Small intestine (tissue), 7 donors: ENCODE data around the gene SCYGR1. TPM values are rescaled to one million over a fixed set of nuclear protein-coding genes. Genes with fewer than 3 reads are reported as not detected.
"Not testable (repeated sequence)": the region's sequence is repeated elsewhere in the genome, so short reads cannot be mapped to it uniquely, and the experiment has no call there.

Source experiments
- DNase-seq, 2 donors: peaks; one replicate each; pipeline versions ENCODE4 v3.0.0 to v3.0.0-alpha.2; 2013
- FAIRE-seq: peaks from 2 replicates; lab custom pipeline; 2012; peaks lifted over from hg19 to GRCh38; lab: Jason Lieb, UNC
- H3K27ac ChIP-seq, 3 donors: one replicate each; pipeline ENCODE4 v1.5.1; 2013; ENCODE audit warnings: low read length in 2 of 3, mild to moderate bottlenecking in 2 of 3, control low read depth in 1 of 3, inconsistent platforms in 1 of 3, low read depth in 1 of 3, moderate library complexity in 1 of 3
- H3K27me3 ChIP-seq, 3 donors: one replicate each; pipeline ENCODE4 v1.6.1; 2013; ENCODE audit warnings: low read length in 3 of 3, inconsistent platforms in 1 of 3; ENCODE audit not compliant: control insufficient read depth in 3 of 3, insufficient read depth in 3 of 3
- H3K36me3 ChIP-seq, 3 donors: one replicate each; pipeline ENCODE4 v1.6.1; 2013; ENCODE audit warnings: low read length in 3 of 3, inconsistent platforms in 1 of 3, low read depth in 1 of 3, mild to moderate bottlenecking in 1 of 3, moderate library complexity in 1 of 3; ENCODE audit not compliant: control insufficient read depth in 3 of 3, insufficient read depth in 2 of 3
- H3K4me1 ChIP-seq, 3 donors: one replicate each; pipeline ENCODE4 v1.6.1; 2013; ENCODE audit warnings: low read length in 2 of 3, inconsistent platforms in 1 of 3, low read depth in 1 of 3, mild to moderate bottlenecking in 1 of 3, moderate library complexity in 1 of 3; ENCODE audit not compliant: control insufficient read depth in 3 of 3, insufficient read depth in 2 of 3
- H3K4me3 ChIP-seq, 3 donors: one replicate each; pipeline ENCODE4 v1.5.1; 2013; ENCODE audit warnings: low read length in 3 of 3, control low read depth in 1 of 3, inconsistent platforms in 1 of 3, low read depth in 1 of 3, mild to moderate bottlenecking in 1 of 3, moderate library complexity in 1 of 3
- H3K9me3 ChIP-seq, 2 donors: one replicate each; pipeline ENCODE4 v1.6.1; 2013; ENCODE audit warnings: low read depth in 1 of 2, low read length in 1 of 2; ENCODE audit not compliant: control insufficient read depth in 2 of 2, insufficient read depth in 1 of 2
- WGBS, 3 donors: extraction: QIAGEN DNeasy Blood & Tissue Kit; methylation state at CpG; one replicate each; pipeline ENCODE4 v1.1.7; 2013; 5-methylcytosine and 5-hydroxymethylcytosine counted together
- polyA plus RNA-seq, 4 donors: library from polyadenylated mRNA; stranded (reverse) in 3 of 4; unstranded in 1 of 4; fragments of 200-250 nt in 3 of 4; fragments of 120-200 nt in 1 of 4; gene quantifications; one replicate each; pipeline versions ENCODE4 v1.2.1 to v1.2.3, GENCODE V29; 2013
- donor health status: healthy with polysubstance abuse.
- donor health status: control.
- donor health status: control.
- donor health status: Bipolar disorder and iron deficiency.
- donor health status: healthy.

SCYGR1 gene
- polyA plus RNA-seq, 4 donors, result not detected

DNA sequence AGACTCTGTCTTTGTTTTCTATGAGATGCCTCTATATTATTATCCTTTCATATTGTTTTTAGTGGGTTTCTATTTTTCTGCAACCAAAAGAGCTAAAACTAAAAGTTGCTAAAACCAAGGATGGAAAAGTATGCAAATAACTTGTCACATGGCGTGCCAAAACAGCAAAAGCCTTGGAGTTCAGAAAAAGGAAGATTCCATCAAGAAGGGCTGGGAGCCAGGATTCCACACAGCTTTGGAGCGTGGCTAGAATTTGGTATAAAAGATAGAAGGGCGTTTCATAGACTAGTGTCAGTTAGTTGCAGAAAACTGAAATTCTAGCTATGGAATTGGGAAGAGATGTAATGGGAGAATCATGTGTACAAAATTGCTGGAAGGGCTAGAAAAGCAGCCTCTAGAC lies 4.1 kb downstream of the SCYGR1 start:
- Histone ChIP-seq H3K4me3 (peak overlapping the region in 1 of 3 donors; percentile 17), H3K27me3 (no peaks in the 10 kb centered on the region), H3K27ac (peak overlapping the region in 1 of 3 donors; percentile 72), H3K4me1 (peaks cover 3 to 23% (median 5%) of the 10 kb centered on the region in 3 donors), H3K36me3 (no peaks in the 10 kb centered on the region), H3K9me3 (no peaks in the 10 kb centered on the region)
- no peak for FAIRE-seq
- 64 to 79% (median 76%) methylated on average over 3 of the region's 3 CpGs for WGBS, 3 donors
- DNase-seq, result no peak

DNA sequence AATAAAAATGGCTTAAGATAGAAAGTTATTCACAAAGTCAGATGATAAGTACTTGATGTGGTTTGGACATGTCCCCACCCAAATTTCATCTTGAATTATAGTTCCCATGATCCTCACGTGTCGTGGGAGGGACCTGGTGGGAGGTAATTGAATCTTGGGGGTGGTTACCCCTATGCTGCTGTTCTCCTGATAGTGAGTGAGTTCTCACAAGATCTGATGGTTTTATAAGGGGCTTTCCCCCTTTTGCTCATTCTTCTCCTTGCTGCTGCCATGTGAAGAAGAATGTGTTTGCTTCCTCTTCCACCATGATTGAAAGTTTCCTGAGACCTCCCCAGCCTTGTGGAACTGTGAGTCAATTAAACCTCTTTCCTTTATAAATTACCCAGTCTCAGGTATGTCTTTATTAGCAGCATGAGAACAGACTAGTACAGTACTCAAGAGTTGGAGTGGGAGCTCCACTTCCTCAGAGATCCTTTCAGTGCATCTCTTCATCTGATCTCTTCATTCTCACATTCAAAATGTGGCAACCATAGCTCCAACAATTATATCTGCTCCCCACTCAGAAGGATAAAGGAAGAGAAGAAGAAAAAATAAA lies 5.4 kb downstream of the SCYGR1 start:
- not testable (repeated sequence) for H3K9me3 ChIP-seq, H3K4me3 ChIP-seq, H3K27ac ChIP-seq, H3K36me3 ChIP-seq, DNase-seq, FAIRE-seq, H3K27me3 ChIP-seq
- H3K4me1 ChIP-seq, result peaks cover 3 to 23% (median 5%) of the 10 kb centered on the region in 3 donors
- WGBS, 3 donors, result 75 to 93% (median 91%) methylated on average over 2 of the region's 2 CpGs

DNA sequence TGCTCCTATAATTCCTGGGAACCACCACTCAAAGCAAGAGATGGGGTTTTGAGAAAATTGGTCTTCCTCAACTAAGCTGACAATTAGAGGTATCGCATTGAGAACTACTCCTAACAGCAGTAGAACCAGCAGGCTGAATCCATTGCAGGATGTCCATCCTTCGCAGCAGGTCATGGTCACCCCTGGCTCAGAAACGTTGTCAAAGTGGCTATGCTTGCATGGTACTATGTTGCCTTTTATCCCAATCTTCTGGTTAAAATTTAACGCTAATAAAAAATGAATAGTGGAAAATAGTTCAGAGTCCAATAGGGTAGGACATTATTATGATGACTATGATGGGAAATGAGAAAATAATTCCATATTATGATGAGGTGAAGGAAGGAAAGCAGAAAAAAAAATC lies 8.7 kb downstream of the SCYGR1 start, which contains the start of gene TM4SF20:
Gene TM4SF20 (minus strand): TSS at position 212 of the 400 bp plus-strand sequence. CDS start 38 bp downstream, at position 174.
- Histone ChIP-seq H3K27ac (peak within 1 kb of the TSS; percentile 16 to 84 (median 81)), H3K9me3 (no peaks in the 10 kb centered on the region), H3K36me3 (no peaks in the 10 kb centered on the region), H3K4me1 (peaks cover 2 to 8% (median 3%) of the 10 kb centered on the region in 3 donors), H3K27me3 (no peaks in the 10 kb centered on the region), H3K4me3 (peak within 1 kb of the TSS in 2 of 3 donors; percentile 57 to 63)
- DNase-seq, result peak; percentile 61 to 81
- FAIRE-seq, result peak; percentile 97
- WGBS, 3 donors, result 21 to 60% (median 39%) methylated on average over 4 of the region's 4 CpGs

DNA sequence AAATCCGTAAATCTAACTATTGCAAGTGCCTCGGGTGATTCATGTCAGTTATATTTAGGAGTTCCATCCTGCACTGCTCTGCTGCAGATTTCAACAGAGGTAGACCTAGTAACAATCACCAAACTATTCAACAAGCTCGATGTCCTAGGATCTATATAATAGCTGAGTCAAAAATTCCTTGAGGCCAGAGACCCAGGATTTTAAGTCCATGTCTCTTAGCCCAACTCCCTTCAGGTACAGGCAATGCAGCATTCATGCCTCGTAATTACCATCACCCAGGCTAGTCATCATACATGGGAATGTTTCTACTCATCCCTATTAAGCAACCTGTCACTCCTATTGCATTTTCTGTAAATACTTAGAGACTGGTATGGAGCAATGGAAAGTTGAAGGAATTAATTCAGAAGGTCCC lies 9.4 kb downstream of the SCYGR1 start:
- no peak for FAIRE-seq
- WGBS, 3 donors, result 31 to 65% (median 61%) methylated on average over 4 of the region's 4 CpGs
- peak overlapping the region in 2 of 3 donors; percentile 57 to 63 for H3K4me3 ChIP-seq

DNA sequence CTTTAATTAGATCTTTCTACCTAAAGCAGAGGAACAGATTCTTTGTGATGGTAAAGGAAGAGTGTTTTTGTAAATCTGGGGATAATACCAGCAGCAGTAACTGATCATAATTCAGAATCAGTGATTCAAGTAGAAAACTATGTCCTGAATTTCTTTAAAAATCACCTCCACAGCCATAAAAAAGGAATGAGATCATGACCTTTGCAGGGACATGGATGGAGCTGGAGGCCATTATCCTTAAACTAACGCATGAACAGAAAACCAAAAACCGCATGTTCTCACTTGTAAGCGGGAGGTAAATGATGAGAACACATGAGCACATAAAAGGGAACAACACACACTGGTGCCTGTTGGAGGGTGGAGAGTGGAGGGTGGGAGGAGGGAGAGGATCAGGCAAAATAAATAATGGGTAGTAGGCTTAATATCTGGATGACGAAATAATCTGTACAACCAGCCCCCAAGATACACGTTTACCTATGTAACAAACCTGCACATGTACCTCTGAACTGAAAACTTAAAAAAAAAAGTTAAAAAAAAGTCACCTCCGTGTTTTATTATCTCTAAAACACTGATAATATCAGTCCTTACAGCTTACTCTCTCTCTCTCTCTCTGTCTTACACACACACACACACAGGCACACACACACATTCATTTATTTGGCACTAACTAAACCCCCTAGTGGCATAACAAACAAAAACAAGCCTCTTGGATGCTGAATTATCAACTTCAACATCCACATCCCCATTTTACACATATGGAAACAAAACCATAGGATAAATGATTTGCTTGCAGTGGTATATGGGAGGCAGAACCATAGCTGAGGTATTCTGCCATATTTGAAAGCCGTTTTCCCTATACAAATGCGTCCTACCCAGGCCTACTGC lies 10.0 kb downstream of the SCYGR1 start:
- Histone ChIP-seq H3K36me3 (no peaks in the 10 kb centered on the region), H3K27me3 (no peaks in the 10 kb centered on the region), H3K4me1 (peaks cover 0 to 8% (median 2%) of the 10 kb centered on the region in 3 donors), H3K4me3 (peak overlapping the region in 2 of 3 donors; percentile 57 to 63), H3K9me3 (no peaks in the 10 kb centered on the region), H3K27ac (peak overlapping the region; percentile 16 to 84 (median 81))
- FAIRE-seq, result no peak
- 39 to 62% (median 60%) methylated on average over 8 of the region's 8 CpGs for WGBS, 3 donors
- DNase-seq, result no peak

More for the DNA sequence above, 9.4 kb downstream of the SCYGR1 start:
- H3K27ac ChIP-seq, result peak overlapping the region; percentile 16 to 84 (median 81)
- H3K36me3 ChIP-seq, result no peaks in the 10 kb centered on the region
- H3K4me1 ChIP-seq, result peaks cover 0 to 8% (median 2%) of the 10 kb centered on the region in 3 donors
- no peaks in the 10 kb centered on the region for H3K9me3 ChIP-seq
- no peaks in the 10 kb centered on the region for H3K27me3 ChIP-seq
- DNase-seq, result no peak

DNA sequence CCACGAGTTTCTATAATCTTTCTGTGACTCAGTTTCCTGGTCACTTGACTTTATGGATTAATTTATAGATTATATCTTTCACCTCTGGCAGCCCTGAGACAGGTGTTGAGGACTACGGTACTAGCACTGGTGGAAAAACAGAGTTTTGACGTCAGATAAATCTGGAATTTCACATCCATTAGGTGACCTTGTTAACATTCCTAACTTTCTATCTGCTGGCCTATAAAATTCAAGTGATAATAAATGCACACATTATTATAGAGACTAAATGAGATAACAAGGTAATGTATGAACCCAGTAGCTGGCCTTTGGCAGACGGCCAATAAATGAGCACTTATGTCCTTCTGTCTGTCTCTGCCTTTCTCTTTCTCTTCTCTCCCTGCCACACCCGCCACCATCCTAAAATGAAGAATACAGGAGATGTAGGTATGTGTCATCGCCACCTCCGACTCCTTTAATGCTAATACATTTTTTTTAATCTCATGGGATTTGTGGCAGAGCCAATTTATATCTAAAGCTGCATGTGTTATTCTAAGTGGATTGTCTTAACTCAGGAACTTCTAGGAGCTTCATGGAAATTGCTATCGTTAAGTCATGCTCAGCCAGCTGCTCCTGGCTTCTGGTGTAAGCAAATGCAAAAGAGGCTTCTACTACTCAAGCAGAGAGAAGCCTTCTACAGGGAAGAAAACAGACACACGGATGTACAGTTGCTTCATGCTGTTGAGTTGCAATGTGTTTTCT lies 10.9 kb downstream of the SCYGR1 start:
- Histone ChIP-seq H3K9me3 (no peaks in the 10 kb centered on the region), H3K27ac (peak overlapping the region in 2 of 3 donors; percentile 50 to 84), H3K4me1 (peaks cover 0 to 8% (median 2%) of the 10 kb centered on the region in 3 donors), H3K4me3 (peak overlapping the region in 2 of 3 donors; percentile 57 to 63), H3K36me3 (no peaks in the 10 kb centered on the region), H3K27me3 (no peaks in the 10 kb centered on the region)
- FAIRE-seq (peak; percentile 92), DNase-seq (peak; percentile 78 to 95)
- 15 to 51% (median 32%) methylated on average over 9 of the region's 9 CpGs for WGBS, 3 donors

DNA sequence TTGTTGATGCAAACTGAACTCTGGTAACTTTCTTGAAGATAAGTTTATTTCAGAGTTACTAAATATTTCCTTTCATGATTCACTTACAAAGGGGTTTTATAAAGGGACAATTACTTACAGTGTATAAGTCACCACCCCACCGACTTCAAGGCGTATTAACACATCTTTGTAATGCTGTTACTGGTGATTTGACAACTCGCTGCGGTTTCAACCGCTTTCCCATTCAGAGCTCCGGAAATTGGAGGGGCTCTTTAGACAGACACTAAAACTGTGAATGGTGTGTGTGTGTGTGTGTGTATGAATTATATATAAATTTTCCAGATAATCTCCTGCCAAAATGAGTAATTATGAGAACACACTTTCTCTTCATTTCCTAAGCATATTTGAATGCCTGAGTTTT lies 13.6 kb downstream of the SCYGR1 start:
- no peak for FAIRE-seq
- H3K27me3 ChIP-seq, result no peaks in the 10 kb centered on the region
- 64 to 85% (median 72%) methylated on average over 6 of the region's 6 CpGs for WGBS, 3 donors
- no peak for DNase-seq
- no peaks in the 10 kb centered on the region for H3K4me1 ChIP-seq
- no peak overlapping the region for H3K27ac ChIP-seq
- peaks cover 0 to 6% (median 0%) of the 10 kb centered on the region in 3 donors for H3K36me3 ChIP-seq
- H3K9me3 ChIP-seq, result no peaks in the 10 kb centered on the region
- H3K4me3 ChIP-seq, result no peak overlapping the region

DNA sequence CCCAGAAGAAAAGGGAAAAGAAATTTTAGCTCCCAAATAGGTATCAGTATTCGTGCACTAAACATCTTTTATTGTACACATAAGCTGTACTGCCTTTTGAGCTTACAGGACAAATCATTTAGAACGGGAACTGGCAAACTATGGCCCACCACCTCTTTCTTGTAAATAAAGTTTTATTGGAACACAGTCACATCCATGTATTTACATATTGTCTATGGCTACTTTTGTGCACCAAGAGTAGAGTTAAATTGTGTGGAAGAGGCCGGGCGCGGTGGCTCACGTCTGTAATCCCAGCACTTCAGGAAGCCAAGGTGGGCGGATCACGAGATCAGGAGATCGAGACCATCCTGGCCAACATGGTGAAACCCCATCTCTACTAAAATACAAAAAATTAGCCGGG lies 14.4 kb downstream of the SCYGR1 start:
- no peak overlapping the region for H3K4me3 ChIP-seq
- FAIRE-seq, result no peak
- 91 to 93% (median 91%) methylated on average over 10 of the region's 10 CpGs for WGBS, 3 donors
- H3K36me3 ChIP-seq, result peaks cover 0 to 6% (median 0%) of the 10 kb centered on the region in 3 donors
- H3K27ac ChIP-seq, result no peak overlapping the region
- H3K9me3 ChIP-seq, result no peaks in the 10 kb centered on the region
- no peaks in the 10 kb centered on the region for H3K27me3 ChIP-seq
- DNase-seq, result no peak
- H3K4me1 ChIP-seq, result no peaks in the 10 kb centered on the region
